Muscle of arm (tissue), 12 donors: ENCODE results near the gene DNAH7. TPM values are rescaled to one million over a fixed set of nuclear protein-coding genes. Genes with fewer than 3 reads are reported as not detected.

ENCODE experiments used
- DNase-seq: peaks from one replicate; pipeline ENCODE4 v3.0.0-alpha.2; 2013
- polyA plus RNA-seq, 12 donors: library from polyadenylated mRNA; unstranded; fragments of 120-200 nt; gene quantifications; one replicate each; pipeline ENCODE4 v1.2.1, GENCODE V29; 2013; ENCODE audit not compliant: insufficient read length in 12 of 12

DNAH7 gene
- polyA plus RNA-seq, 12 donors: 0.12 to 0.71 (median 0.25) TPM; not detected in 2

DNA sequence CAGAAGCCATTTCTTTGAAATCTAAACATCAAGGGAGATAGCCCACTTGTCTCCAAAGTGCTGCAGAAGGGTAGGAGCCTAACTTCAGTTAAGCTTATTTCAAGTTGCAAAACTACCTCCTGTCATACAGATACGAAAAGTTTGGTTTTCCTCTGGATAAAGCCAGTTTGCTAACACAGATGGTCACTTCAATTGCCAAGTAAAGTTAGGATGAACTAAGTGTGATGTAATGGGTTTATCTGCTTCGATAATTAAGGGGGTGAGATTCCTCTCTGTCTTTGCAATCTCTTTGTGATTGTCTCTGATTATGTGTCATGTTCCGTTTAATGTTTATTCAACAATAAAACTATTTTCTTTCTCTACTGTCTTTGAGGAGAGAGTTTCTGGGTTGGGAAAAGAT, 255.2 kb downstream of the DNAH7 start:
- no peak for DNase-seq

- DNase-seq: no peak
These were observed 258.1 kb downstream of the DNAH7 start for GRCh38 chr2:195810340-195811098.

GRCh38 chr2:195808189-195808588, 260.4 kb downstream of the DNAH7 start:
- DNase-seq: no peak

GRCh38 chr2:195805283-195805976, 263.2 kb downstream of the DNAH7 start:
- no peak for DNase-seq

GRCh38 chr2:195795879-195796278, 272.8 kb downstream of the DNAH7 start:
- no peak for DNase-seq

DNA sequence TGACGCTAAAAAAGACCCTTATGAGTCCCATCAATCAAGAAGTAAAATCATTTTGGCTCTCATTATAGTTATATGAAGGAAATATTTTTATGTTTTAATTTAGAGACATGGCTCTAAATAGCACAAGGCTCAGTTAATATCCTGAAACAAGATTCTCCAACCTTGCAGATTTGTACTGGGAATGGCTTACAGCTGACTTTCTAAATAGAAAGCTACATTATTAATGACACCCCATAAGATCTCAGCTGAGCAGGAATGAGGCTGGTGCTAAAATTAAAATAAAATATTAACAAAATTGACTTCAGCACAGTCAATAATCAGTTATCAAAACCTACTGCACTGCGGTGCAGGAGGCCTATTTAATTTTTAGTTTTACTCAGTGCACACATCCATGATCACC, 274.8 kb downstream of the DNAH7 start:
- no peak for DNase-seq

- DNase-seq: no peak
These were observed 286.5 kb downstream of the DNAH7 start for GRCh38 chr2:195782156-195782555.

GRCh38 chr2:195779491-195779890, 289.1 kb downstream of the DNAH7 start:
- DNase-seq: no peak

DNA sequence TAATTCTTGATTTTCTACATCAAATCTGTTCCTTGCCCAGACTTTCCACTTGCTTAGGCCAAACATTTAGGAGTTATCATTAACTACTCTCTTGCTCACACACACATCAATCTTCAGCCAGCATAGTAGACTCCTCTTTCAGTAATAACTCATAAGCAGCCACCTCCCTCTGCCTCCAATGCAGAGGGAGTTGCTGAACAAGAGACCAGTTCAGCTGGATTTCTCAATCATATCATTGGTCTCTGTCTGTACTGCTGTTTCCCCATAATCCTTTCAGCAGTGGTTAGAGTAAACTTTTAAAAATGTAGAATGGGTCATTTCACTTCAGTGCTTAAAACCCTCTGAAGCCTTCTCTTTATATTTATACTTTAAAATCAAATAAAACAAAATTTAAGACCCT, 298.7 kb downstream of the DNAH7 start:
- DNase-seq: no peak

GRCh38 chr2:195768431-195768830, 300.2 kb downstream of the DNAH7 start:
- DNase-seq: no peak

DNA sequence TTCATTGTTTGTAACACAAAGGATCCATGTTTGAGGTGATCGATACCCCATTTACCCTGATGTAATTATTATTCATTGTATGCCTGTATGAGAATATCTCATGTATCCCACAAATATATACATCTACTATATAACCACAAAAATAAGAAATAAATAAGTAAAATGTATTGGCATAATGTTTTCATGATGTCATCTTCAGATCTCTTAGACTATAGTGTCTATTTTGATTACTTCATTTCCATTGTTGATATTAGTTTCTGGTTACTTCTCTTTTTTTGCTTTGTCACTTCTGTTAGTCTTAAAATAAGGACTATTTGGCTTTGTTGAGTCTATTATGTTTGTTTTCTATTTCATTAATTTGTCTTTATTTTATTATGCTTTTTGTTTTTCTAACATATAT, 301.9 kb downstream of the DNAH7 start:
- DNase-seq: no peak

GRCh38 chr2:195763866-195764265, 304.8 kb downstream of the DNAH7 start:
- no peak for DNase-seq

DNA sequence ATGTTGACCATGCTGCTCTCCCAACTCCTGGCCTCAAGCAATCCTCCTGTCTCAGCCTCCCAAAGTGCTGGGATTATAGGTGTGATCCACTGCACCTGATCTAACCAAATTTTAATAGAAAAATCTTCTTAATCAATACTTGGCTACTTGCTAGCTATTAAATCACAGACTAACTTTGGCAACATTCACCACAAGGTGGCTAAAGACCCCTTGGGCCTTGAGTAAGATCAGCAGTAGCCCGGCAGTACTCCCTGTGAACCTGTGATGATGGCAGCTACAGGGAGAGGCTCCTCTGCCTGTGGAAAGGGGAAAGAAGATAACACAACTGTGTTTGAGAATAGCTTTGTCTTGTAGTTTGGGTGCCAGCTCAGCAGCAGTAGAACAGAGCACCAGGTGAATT, 308.8 kb downstream of the DNAH7 start:
- DNase-seq: no peak

DNA sequence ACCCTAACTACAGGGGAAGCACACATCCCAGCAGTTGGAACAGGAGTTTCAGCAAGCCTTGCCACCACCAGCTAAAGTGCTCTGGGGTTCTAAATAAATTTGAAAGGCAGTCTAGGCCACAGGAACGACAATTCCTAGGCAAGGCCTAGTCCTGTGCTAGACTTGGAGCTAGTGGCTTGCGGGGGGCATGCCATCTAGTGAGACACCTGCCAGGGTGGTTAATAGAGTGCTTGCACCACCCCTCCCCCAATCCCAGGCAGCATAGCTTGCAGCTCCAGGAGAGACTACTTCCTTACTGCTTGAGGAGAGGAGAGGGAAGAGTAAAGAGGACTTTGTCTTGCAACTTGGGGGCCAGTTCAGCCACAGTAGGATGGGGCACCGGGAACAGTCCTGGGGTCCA, 309.8 kb downstream of the DNAH7 start:
- no peak for DNase-seq

DNA sequence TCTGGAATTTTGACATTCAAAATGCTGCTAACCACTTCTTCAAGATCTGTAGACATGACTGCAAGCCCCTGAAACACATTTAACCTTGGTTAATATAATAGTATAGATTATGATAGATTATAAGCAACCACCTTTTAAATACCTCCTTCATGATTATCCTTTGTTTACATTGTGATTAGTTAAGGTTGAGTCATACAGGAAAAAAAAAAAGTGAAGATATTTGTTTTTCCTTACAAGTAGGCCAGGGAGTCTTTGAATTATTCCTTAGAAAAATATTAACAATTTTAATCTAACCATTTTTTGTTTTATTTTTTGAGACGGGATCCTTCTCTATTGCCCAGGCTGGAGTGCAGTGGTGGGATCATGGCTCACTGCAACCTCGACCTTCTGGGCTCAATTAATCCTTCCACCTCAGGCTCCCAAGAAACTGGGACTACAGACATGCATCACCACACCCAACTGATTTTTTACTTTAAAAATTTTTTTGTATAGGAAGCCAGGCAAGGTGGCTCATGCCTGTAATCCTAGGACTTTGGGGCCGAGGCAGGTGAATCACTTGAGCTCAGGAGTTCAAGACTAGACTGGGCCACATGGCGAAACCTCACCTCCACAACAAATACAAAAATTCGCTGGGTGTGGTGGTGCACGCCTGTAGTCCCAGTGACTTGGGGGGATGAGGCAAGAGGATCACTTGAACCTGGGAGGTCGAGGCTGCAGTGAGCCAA, 312.3 kb downstream of the DNAH7 start:
- DNase-seq: no peak

DNA sequence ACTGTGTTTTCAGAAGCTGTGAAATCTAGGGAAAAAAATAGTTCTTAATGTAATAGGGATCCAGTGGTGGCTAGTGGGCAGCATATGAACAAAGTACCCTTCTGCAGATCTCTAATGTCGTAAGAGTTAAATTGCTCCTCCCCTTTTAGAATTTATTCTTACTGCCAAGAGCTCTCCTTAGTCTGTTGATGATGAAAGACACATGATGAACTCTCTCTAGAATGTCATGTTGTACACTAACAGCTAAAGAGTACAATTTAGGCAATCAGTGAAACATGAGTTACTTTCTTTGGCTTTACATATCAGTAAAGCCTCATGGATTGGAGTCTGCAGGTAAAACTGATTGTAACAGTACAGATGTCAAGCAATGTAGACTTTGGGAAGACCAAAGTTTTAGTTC, 327.4 kb downstream of the DNAH7 start:
- no peak for DNase-seq

DNA sequence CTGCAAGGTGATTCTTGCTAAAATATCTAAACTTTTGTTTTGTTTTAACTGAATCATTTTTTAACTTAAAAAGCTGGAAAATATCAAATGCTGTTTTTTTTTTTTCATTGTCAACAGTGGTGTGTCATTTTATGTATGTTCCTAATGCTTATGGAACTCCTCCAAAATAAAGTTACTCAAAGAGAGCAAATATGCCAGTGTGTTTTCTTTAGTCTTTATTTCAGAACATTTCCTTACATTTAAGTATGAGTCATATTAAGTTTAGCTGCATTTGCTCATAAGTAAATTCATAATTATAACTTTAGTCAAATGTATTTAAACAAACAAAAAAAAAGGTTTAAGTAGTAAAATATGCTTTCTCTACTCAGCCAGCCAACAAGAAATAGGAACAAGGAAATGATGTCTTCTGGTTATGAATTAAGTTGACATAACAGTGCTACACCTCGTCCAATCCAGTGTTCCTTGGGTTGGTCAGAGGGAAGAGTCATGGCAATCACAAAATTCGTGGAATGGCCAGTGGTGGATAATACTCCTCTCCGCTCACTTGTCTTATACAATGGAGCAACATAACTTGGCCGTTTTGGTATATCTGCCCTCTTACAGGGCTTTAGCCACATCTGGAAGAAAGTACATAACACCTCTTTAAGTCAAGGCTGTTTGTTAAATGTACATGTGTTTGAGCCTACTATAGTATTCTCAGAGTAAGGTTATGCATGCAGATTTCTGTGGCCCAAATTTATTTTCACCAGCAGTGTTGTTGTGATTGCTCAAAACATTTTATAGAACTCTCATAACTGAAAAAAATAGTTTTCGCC, 330.9 kb downstream of the DNAH7 start:
- DNase-seq: no peak

DNA sequence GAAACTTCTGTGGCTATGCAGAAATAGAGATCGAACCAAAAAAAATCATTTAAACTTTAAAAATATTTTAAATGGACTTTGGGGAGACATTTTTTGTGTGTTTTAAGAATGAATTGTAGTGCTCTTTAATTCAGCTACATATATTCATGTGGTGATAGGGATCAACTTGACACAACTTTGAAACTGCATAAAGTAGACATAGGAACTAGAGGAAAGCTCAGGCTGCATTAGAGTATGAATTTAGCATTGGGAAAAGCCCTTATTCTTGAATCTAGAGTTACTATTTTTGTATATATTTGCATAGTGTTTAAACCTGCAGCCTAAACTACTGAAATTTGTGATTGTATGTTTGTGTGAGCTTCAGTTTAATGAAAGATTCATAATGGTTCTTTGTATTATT, 333.3 kb downstream of the DNAH7 start:
- DNase-seq: no peak

- DNase-seq: no peak
These were observed 333.7 kb downstream of the DNAH7 start for GRCh38 chr2:195734931-195735330.

DNA sequence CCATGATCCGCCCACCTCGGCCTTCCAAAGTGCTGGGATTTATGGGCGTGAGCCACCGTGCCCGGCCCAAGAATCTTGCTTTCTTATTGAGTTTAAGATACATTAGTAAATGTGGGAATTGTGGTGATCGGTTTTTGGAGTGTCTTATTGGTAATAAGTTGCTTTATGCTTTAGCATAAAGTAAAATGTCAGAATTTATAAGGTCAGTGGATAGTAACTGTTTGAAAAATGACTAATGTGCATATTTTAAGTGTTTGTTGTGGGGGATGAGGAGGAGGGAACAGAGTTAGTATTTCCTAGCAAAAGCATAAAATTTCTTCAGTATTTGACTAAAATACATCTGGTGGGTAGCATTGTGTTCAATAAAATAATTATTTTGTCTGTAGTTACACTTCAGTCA, 334.2 kb downstream of the DNAH7 start:
- no peak for DNase-seq

GRCh38 chr2:195733831-195734230, 334.8 kb downstream of the DNAH7 start:
- no peak for DNase-seq

GRCh38 chr2:195732574-195732973, 336.1 kb downstream of the DNAH7 start:
- no peak for DNase-seq
